Colonic mucosa (tissue), 4 donors: ENCODE measurements around the gene YWHAE. TPM values are rescaled to one million over a fixed set of nuclear protein-coding genes. Genes with fewer than 3 reads are reported as not detected.

Source experiments
- DNase-seq: peaks from one replicate; pipeline ENCODE4 v3.0.0-alpha.2; 2020
- H3K27ac ChIP-seq: fragments of 200-600 bp; one replicate; pipeline ENCODE4 v1.8.0; 2021
- H3K27me3 ChIP-seq: fragments of 200-600 bp; one replicate; pipeline ENCODE4 v1.8.0; 2021
- H3K36me3 ChIP-seq: fragments of 200-600 bp; one replicate; pipeline ENCODE4 v1.8.0; 2021
- H3K4me1 ChIP-seq: fragments of 200-600 bp; one replicate; pipeline ENCODE4 v1.8.0; 2021; ENCODE audit warnings: mild to moderate bottlenecking
- H3K4me3 ChIP-seq: fragments of 200-600 bp; one replicate; pipeline ENCODE4 v1.8.0; 2021
- H3K9ac ChIP-seq, 2 donors: one replicate each; pipeline ENCODE4 v1.7.0; 2013; ENCODE audit warnings: control low read depth in 2 of 2, low read depth in 2 of 2, low read length in 2 of 2
- H3K9me3 ChIP-seq: fragments of 200-600 bp; one replicate; pipeline ENCODE4 v1.8.0; 2021
- CTCF ChIP-seq: fragments of 200-600 bp; IDR thresholded peaks from one replicate; pipeline ENCODE4 v1.8.0; 2022; ENCODE audit warnings: antibody characterized with exemption, mild to moderate bottlenecking
- intact Hi-C: fragments of 100-400 bp; cut with DNase I; formaldehyde crosslinking; loops from one replicate; pipeline ENCODE4 v1.14.1; 2022
- total RNA-seq, 2 donors: library from RNA; stranded (reverse); fragmentation: NEBNext Ultra II Directional in 1 of 2; extraction: Animal tissue kit (Norgen Biotek cat#: 25700) in 1 of 2; gene quantifications; one replicate each; pipeline ENCODE4 v1.2.1, GENCODE V29; 2021
- donor health status: healthy.
- donor health status: DM: no; HTN: no; CAD: no.
- donor health status: DM: no; HTN: no; CAD: no.

The YWHAE gene
- total RNA-seq, 2 donors from 2014 or later, result 533 to 644 TPM

GRCh38 chr17:1431631-1432104 lies 31.6 kb upstream of the YWHAE start:
- intact Hi-C loops, result no loop called here
- no peak overlapping the region for H3K27ac ChIP-seq
- H3K36me3 ChIP-seq, result peaks cover 3% of the 10 kb centered on the region
- no peaks in the 10 kb centered on the region for H3K27me3 ChIP-seq
- TF ChIP-seq CTCF, result no peak
- no peak overlapping the region for H3K4me3 ChIP-seq
- no peaks in the 10 kb centered on the region for H3K4me1 ChIP-seq
- no peak overlapping the region for H3K9ac ChIP-seq
- no peak for DNase-seq
- no peaks in the 10 kb centered on the region for H3K9me3 ChIP-seq

- intact Hi-C loops, result no loop called here
- Histone ChIP-seq H3K9ac (no peak overlapping the region), H3K27me3 (no peaks in the 10 kb centered on the region), H3K9me3 (no peaks in the 10 kb centered on the region), H3K36me3 (no peaks in the 10 kb centered on the region), H3K27ac (no peak overlapping the region), H3K4me3 (no peak overlapping the region), H3K4me1 (no peaks in the 10 kb centered on the region)
- no peak for TF ChIP-seq CTCF
- DNase-seq, result no peak
These were observed 23.6 kb upstream of the YWHAE start for GRCh38 chr17:1423456-1424135.

GRCh38 chr17:1422885-1423284 lies 22.9 kb upstream of the YWHAE start:
- Histone ChIP-seq H3K27me3 (no peaks in the 10 kb centered on the region), H3K4me1 (no peaks in the 10 kb centered on the region), H3K9ac (no peak overlapping the region), H3K27ac (no peak overlapping the region), H3K9me3 (no peaks in the 10 kb centered on the region), H3K4me3 (no peak overlapping the region), H3K36me3 (no peaks in the 10 kb centered on the region)
- intact Hi-C loops, result no loop called here
- TF ChIP-seq CTCF, result no peak
- DNase-seq, result no peak

- Histone ChIP-seq H3K9ac (no peak overlapping the region), H3K4me1 (no peaks in the 10 kb centered on the region), H3K4me3 (no peak overlapping the region), H3K27me3 (no peaks in the 10 kb centered on the region), H3K27ac (no peak overlapping the region), H3K36me3 (no peaks in the 10 kb centered on the region), H3K9me3 (no peaks in the 10 kb centered on the region)
- no peak for TF ChIP-seq CTCF
- DNase-seq, result no peak
- intact Hi-C loops, result no loop called here
These were observed 21.4 kb upstream of the YWHAE start for GRCh38 chr17:1421470-1421869.

GRCh38 chr17:1420981-1421380 lies 21.0 kb upstream of the YWHAE start:
- Histone ChIP-seq H3K27ac (no peak overlapping the region), H3K9me3 (no peaks in the 10 kb centered on the region), H3K36me3 (no peaks in the 10 kb centered on the region), H3K4me3 (no peak overlapping the region), H3K27me3 (no peaks in the 10 kb centered on the region), H3K4me1 (no peaks in the 10 kb centered on the region), H3K9ac (no peak overlapping the region)
- no peak for DNase-seq
- no peak for TF ChIP-seq CTCF
- intact Hi-C loops, result no loop called here
